ENCODE results near the gene SLC13A3.

DNA sequence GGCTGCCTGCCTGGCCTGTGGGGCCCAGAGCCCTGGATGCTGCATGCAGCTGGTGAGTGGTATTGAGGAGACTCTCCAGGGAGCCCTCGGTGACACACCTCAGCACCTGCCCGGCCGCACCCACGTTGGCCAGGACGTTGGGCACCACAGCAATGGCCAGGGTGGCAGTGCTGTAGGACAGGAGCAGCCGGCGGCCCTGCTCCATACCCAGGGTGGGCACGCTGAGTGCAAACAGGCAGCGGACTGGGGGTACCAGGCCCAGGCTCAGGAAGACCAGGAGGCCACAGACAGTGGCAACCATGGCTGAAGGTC, 105.5 kb downstream of the SLC13A3 start:
- TF ChIP-seq, protein P1, sequence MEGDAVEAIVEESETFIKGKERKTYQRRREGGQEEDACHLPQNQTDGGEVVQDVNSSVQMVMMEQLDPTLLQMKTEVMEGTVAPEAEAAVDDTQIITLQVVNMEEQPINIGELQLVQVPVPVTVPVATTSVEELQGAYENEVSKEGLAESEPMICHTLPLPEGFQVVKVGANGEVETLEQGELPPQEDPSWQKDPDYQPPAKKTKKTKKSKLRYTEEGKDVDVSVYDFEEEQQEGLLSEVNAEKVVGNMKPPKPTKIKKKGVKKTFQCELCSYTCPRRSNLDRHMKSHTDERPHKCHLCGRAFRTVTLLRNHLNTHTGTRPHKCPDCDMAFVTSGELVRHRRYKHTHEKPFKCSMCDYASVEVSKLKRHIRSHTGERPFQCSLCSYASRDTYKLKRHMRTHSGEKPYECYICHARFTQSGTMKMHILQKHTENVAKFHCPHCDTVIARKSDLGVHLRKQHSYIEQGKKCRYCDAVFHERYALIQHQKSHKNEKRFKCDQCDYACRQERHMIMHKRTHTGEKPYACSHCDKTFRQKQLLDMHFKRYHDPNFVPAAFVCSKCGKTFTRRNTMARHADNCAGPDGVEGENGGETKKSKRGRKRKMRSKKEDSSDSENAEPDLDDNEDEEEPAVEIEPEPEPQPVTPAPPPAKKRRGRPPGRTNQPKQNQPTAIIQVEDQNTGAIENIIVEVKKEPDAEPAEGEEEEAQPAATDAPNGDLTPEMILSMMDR (IDR thresholded peaks at IDR 0.05): no peak
- TF ChIP-seq EP300 (IDR thresholded peaks at IDR 0.05) (no peak), POLR2A (IDR thresholded peaks at IDR 0.05) (no peak), POLR2AphosphoS5 (IDR thresholded peaks at IDR 0.05) (no peak)

Data from suprapubic skin (tissue), 4 donors.